Testis (tissue), 3 donors: ENCODE measurements around the gene SLC22A23. TPM values are rescaled to one million over a fixed set of nuclear protein-coding genes. Genes with fewer than 3 reads are reported as not detected.

ENCODE experiments used
- DNase-seq: peaks from one replicate; pipeline ENCODE4 v3.0.0-alpha.2; 2019
- H3K27ac ChIP-seq, 2 donors: fragments of 200-600 bp; sonication (generic); one replicate each; pipeline ENCODE4 v1.5.1; 2019
- H3K27me3 ChIP-seq: fragments of 200-600 bp; sonication (generic); one replicate; pipeline ENCODE4 v1.5.1; 2019
- H3K36me3 ChIP-seq: fragments of 200-600 bp; sonication (generic); one replicate; pipeline ENCODE4 v1.5.1; 2017; ENCODE audit warnings: low read depth; ENCODE audit errors: missing control alignments
- H3K4me1 ChIP-seq: fragments of 200-600 bp; sonication (generic); one replicate; pipeline ENCODE4 v1.5.1; 2019
- H3K4me3 ChIP-seq, 2 donors: fragments of 200-600 bp; sonication (generic); one replicate each; pipeline ENCODE4 v1.5.1; 2017 to 2019
- H3K9me3 ChIP-seq: fragments of 200-600 bp; sonication (generic); one replicate; pipeline ENCODE4 v1.5.1; 2017
- POLR2A ChIP-seq: fragments of 450-650 bp; IDR thresholded peaks from one replicate; pipeline ENCODE4 v1.6.1; 2017; ENCODE audit warnings: antibody characterized with exemption, mild to moderate bottlenecking, moderate library complexity
- WGBS, 2 donors: methylation state at CpG; one replicate each; pipeline ENCODE4 v1.1.5; 2018; 5-methylcytosine and 5-hydroxymethylcytosine counted together
- intact Hi-C: fragments of 100-400 bp; cut with DNase I; formaldehyde crosslinking; loops from one replicate; pipeline ENCODE4 v1.15.1; 2023; ENCODE audit warnings: low total_unique reads
- polyA plus RNA-seq: library from polyadenylated mRNA; stranded (reverse); fragments of 350-450 nt; fragmentation: Illumina TruSeq; extraction: RNeasy Lipid Tissue Mini Kit (QIAGEN cat#74804); gene quantifications from one replicate; pipeline ENCODE4 v1.2.3, GENCODE V29; 2014; ENCODE audit warnings: low read depth, low replicate concordance; ENCODE audit not compliant: insufficient read depth
- total RNA-seq, 2 donors: library from RNA; depleted of rRNA; stranded (reverse); fragments of >200 nt; gene quantifications; one replicate each; pipeline ENCODE4 v1.2.3, GENCODE V29; 2016
- TF ChIP-seq, protein P1 (sequence below), 3 experiments: fragments of 450-650 bp in 2 of 3; fragments of 200-600 bp in 1 of 3; sonication (generic) in 1 of 3; IDR thresholded peaks; one replicate each; pipeline ENCODE4 v1.5.1; 2016 to 2019; ENCODE audit warnings: antibody characterized with exemption in 3 of 3, mild to moderate bottlenecking in 2 of 3, moderate library complexity in 1 of 3

Gene SLC22A23
- total and polyA plus RNA-seq, 3 donors from 2014 or later: 9.0 to 20.9 (median 14.9) TPM

GRCh38 chr6:3343089-3343883 lies 113.6 kb downstream of the SLC22A23 start:
- TF ChIP-seq, protein P1, sequence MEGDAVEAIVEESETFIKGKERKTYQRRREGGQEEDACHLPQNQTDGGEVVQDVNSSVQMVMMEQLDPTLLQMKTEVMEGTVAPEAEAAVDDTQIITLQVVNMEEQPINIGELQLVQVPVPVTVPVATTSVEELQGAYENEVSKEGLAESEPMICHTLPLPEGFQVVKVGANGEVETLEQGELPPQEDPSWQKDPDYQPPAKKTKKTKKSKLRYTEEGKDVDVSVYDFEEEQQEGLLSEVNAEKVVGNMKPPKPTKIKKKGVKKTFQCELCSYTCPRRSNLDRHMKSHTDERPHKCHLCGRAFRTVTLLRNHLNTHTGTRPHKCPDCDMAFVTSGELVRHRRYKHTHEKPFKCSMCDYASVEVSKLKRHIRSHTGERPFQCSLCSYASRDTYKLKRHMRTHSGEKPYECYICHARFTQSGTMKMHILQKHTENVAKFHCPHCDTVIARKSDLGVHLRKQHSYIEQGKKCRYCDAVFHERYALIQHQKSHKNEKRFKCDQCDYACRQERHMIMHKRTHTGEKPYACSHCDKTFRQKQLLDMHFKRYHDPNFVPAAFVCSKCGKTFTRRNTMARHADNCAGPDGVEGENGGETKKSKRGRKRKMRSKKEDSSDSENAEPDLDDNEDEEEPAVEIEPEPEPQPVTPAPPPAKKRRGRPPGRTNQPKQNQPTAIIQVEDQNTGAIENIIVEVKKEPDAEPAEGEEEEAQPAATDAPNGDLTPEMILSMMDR (IDR thresholded peaks at IDR 0.05): no peak
- TF ChIP-seq POLR2A: no peak
- Histone ChIP-seq H3K36me3 (no peaks in the 10 kb centered on the region), H3K27ac (no peak overlapping the region), H3K4me1 (no peaks in the 10 kb centered on the region), H3K4me3 (no peak overlapping the region), H3K9me3 (no peaks in the 10 kb centered on the region), H3K27me3 (no peaks in the 10 kb centered on the region)
- 76 to 83% methylated on average over 14 of the region's 14 CpGs for WGBS, 2 donors
- no peak for DNase-seq
- intact Hi-C loops: no loop called here

- Histone ChIP-seq H3K9me3 (no peaks in the 10 kb centered on the region), H3K27me3 (no peaks in the 10 kb centered on the region), H3K4me1 (no peaks in the 10 kb centered on the region), H3K36me3 (no peaks in the 10 kb centered on the region), H3K4me3 (no peak overlapping the region), H3K27ac (no peak overlapping the region)
- TF ChIP-seq, protein P1 (IDR thresholded peaks at IDR 0.05): no peak
- TF ChIP-seq POLR2A: no peak
- intact Hi-C loops: no loop called here
- no peak for DNase-seq
- WGBS, 2 donors: 84 to 91% methylated on average over 6 of the region's 6 CpGs
Observed at GRCh38 chr6:3341467-3341866, 115.4 kb downstream of the SLC22A23 start.

DNA sequence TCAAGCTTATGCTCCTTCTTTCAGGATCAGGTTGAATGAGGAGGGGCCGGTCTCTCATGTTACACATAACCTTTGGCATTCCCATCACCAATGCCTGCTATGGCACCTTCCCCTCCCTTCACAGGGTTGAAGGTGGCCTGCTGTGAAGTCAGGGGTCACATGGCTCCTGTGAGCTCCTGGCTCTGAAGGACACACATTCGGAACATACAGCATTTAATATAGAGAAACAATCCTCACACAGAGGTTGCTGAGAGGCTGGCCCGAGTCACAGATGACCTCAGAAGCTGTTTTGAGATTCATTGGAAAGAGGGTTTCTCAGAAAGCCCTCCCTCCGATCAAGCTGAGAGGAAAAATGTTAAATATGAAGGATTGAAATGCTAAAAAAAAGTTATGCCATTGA lies 116.0 kb downstream of the SLC22A23 start:
- no peak overlapping the region for H3K27ac ChIP-seq
- no peak overlapping the region for H3K4me3 ChIP-seq
- no peaks in the 10 kb centered on the region for H3K9me3 ChIP-seq
- TF ChIP-seq, protein P1 (IDR thresholded peaks at IDR 0.05): no peak
- TF ChIP-seq POLR2A: no peak
- DNase-seq: no peak
- H3K27me3 ChIP-seq: no peaks in the 10 kb centered on the region
- intact Hi-C loops: no loop called here
- no peaks in the 10 kb centered on the region for H3K36me3 ChIP-seq
- H3K4me1 ChIP-seq: no peaks in the 10 kb centered on the region
- WGBS, 2 donors: 79 to 92% methylated on average over 4 of the region's 4 CpGs

DNA sequence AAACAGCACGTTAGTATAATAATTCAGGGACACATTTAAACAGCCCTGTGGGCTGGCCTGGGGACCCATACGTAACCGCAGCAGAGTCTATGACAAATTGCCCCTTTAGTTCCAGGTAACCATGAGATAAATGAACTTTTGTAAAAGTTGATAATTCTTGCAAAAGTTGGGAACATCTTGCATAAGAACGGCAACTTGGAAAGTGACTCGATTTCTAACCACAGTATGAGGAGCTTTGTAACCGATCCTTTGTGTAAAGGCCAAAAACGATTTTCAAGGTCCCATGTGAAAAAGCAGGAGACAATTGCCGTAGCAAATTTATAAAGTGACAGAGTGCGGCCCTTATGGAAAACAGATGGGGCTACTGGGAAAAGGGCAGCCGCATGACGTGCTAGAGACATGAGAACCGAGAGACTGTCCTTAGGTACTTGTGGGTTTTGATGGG lies 116.5 kb downstream of the SLC22A23 start:
- H3K9me3 ChIP-seq: no peaks in the 10 kb centered on the region
- TF ChIP-seq, protein P1 (IDR thresholded peaks at IDR 0.05): no peak
- TF ChIP-seq POLR2A: no peak
- DNase-seq: no peak
- H3K27me3 ChIP-seq: no peaks in the 10 kb centered on the region
- 84 to 92% methylated on average over 12 of the region's 12 CpGs for whole genome bisulfite sequencing, 2 donors
- no peak overlapping the region for H3K27ac ChIP-seq
- no peaks in the 10 kb centered on the region for H3K4me1 ChIP-seq
- no peak overlapping the region for H3K4me3 ChIP-seq
- intact Hi-C loops: no loop called here
- H3K36me3 ChIP-seq: no peaks in the 10 kb centered on the region

GRCh38 chr6:3339811-3340210 lies 117.0 kb downstream of the SLC22A23 start:
- Histone ChIP-seq H3K4me3 (no peak overlapping the region), H3K36me3 (no peaks in the 10 kb centered on the region), H3K27me3 (no peaks in the 10 kb centered on the region), H3K4me1 (no peaks in the 10 kb centered on the region), H3K9me3 (no peaks in the 10 kb centered on the region), H3K27ac (no peak overlapping the region)
- no peak for DNase-seq
- WGBS, 2 donors: 88 to 89% methylated on average over 5 of the region's 5 CpGs
- intact Hi-C loops: no loop called here
- TF ChIP-seq POLR2A: no peak
- TF ChIP-seq, protein P1 (IDR thresholded peaks at IDR 0.05): no peak
